Nephron (organoid): ENCODE data around the gene CHIT1.

Source experiments
- H3K27ac Mint-ChIP-seq, 3 experiments: 2 replicates each; pipeline ENCODE4 v1.8.0; 2020; ENCODE audit warnings: mixed read lengths in 3 of 3, mild to moderate bottlenecking in 2 of 3, moderate library complexity in 1 of 3
- H3K27me3 Mint-ChIP-seq: 2 replicates; pipeline ENCODE4 v1.8.0; 2021; ENCODE audit warnings: low read depth, mild to moderate bottlenecking, moderate library complexity, mixed read lengths
- H3K36me3 Mint-ChIP-seq: 2 replicates; pipeline ENCODE4 v1.8.0; 2020; ENCODE audit warnings: low read depth, mixed read lengths
- H3K4me1 Mint-ChIP-seq: 2 replicates; pipeline ENCODE4 v1.8.0; 2020; ENCODE audit warnings: mixed read lengths
- H3K4me3 Mint-ChIP-seq, 3 experiments: 2 replicates each; pipeline ENCODE4 v1.8.0; 2020; ENCODE audit warnings: mild to moderate bottlenecking in 3 of 3, mixed read lengths in 3 of 3, moderate library complexity in 2 of 3
- H3K9me3 Mint-ChIP-seq: 2 replicates; pipeline ENCODE4 v1.8.0; 2020; ENCODE audit warnings: mixed read lengths
- TF ChIP-seq, protein P1 (sequence below), 3 experiments: fragments of 200-600 bp; sonication (generic); IDR thresholded peaks; one replicate each; pipeline ENCODE4 v1.5.0; 2021; ENCODE audit warnings: antibody characterized with exemption in 3 of 3; ENCODE audit not compliant: unreplicated experiment in 3 of 3

CHIT1 gene

DNA sequence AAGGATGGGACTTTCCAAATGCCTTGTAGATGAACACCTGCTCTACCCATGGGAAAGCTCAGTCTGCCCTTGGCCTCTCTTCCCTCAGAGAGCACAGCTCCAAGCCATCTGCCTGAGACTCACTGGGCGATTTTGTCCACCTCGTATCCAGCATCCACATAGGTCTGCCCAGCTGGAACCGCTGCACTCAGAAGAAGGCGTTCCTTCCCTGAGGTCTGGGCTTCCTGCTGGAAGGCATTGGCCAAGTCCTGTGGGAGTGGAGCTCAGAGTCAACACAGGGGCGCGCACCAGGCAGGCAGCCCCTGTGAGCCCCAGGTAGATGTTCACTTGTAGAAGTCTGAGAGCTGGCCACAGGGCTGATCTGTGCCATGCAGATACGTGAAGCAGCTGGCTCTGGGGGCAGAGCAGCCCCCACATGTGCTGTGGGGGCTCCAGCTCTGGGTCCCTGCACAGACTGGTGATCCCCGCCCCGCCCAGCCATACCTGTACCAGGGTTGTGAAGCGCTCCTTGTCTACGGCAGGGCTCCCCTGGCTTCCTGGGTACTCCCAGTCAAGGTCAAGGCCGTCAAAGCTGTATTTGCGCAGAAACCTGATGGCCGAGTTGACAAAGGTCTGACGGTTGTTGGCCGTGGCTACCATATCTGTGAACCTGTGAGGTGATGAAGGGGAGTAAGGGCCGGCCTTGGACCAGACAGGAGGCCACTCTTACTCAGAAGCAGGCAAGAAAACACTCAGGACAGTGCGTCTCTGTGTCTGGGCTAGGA lies 6.3 kb downstream of the CHIT1 start:
- Mint-ChIP-seq H3K4me3 (no peak overlapping the region), H3K27ac (no peak overlapping the region), H3K9me3 (no peaks in the 10 kb centered on the region), H3K4me1 (peaks cover 5% of the 10 kb centered on the region), H3K36me3 (no peaks in the 10 kb centered on the region), H3K27me3 (peaks cover 37% of the 10 kb centered on the region)
- TF ChIP-seq, protein P1, sequence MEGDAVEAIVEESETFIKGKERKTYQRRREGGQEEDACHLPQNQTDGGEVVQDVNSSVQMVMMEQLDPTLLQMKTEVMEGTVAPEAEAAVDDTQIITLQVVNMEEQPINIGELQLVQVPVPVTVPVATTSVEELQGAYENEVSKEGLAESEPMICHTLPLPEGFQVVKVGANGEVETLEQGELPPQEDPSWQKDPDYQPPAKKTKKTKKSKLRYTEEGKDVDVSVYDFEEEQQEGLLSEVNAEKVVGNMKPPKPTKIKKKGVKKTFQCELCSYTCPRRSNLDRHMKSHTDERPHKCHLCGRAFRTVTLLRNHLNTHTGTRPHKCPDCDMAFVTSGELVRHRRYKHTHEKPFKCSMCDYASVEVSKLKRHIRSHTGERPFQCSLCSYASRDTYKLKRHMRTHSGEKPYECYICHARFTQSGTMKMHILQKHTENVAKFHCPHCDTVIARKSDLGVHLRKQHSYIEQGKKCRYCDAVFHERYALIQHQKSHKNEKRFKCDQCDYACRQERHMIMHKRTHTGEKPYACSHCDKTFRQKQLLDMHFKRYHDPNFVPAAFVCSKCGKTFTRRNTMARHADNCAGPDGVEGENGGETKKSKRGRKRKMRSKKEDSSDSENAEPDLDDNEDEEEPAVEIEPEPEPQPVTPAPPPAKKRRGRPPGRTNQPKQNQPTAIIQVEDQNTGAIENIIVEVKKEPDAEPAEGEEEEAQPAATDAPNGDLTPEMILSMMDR (IDR thresholded peaks at IDR 0.05; ENCODE audit: unreplicated experiment in 3 of 3) = no peak

DNA sequence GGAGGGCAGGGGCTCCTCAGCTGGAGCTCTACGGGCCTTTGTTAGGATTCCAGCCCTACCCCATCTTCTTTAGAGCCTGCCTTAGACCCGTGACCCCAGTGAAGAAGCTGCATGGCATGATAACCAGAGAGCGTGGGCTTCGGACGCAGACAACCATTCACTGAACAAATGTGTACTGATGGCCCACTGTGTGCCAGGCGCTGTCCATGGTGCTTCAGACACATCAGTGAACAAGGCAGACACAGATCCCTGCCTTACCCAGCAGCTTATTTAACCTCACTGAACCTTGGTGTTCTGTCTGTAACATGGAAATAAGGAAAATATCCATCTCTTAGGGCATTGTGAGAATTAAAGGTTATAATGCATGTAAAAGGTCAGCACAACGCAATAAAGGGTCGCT lies 9.5 kb downstream of the CHIT1 start:
- Mint-ChIP-seq H3K36me3 (no peaks in the 10 kb centered on the region), H3K4me3 (no peak overlapping the region), H3K9me3 (no peaks in the 10 kb centered on the region), H3K27me3 (peaks cover 46% of the 10 kb centered on the region), H3K4me1 (peaks cover 15% of the 10 kb centered on the region), H3K27ac (no peak overlapping the region)
- TF ChIP-seq, protein P1 (IDR thresholded peaks at IDR 0.05; ENCODE audit: unreplicated experiment in 3 of 3) = no peak

DNA sequence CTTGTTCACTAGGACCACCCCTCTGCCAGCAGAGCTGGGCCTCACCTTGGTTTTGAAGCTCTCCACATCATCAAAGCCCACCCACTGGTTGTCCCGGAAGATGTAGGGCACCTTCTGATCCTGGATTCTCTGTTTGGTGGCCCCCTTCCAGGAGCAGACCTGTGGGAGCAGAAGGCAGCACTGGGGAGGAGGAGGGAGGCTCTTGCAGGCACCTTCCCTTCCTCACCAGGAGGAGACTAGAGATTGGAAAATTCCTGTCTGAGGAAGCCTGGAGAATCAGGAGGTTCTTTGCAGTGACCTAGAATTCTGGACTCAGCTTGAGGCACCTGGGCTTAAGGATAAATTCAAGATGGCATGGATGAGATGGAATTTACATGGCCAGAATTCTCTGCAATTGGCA lies 10.3 kb downstream of the CHIT1 start:
- Mint-ChIP-seq H3K4me3 (no peak overlapping the region), H3K27ac (no peak overlapping the region), H3K27me3 (peaks cover 45% of the 10 kb centered on the region), H3K9me3 (no peaks in the 10 kb centered on the region), H3K36me3 (no peaks in the 10 kb centered on the region), H3K4me1 (peaks cover 17% of the 10 kb centered on the region)
- TF ChIP-seq, protein P1 (IDR thresholded peaks at IDR 0.05; ENCODE audit: unreplicated experiment in 3 of 3) = no peak

DNA sequence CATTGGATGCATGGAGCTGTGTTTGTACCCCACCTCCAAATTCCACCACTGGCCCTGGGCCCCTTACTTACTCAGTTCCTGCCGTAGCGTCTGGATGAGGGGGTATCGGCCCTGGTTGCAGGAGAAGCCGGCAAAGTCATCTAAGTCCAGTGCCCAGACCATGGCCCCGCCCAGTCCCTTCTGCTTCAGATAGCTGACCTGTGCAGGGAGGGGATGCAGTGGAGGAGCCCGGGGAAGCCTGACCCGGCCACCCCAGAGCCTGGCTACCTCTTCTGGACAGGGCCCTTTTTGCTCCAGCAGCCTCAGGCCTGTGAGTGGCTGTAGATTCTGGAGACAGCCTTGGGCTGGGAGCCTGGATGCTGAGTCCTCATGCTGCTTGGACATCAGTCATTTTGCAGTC lies 11.8 kb downstream of the CHIT1 start:
- H3K4me3 Mint-ChIP-seq = no peak overlapping the region
- H3K27ac Mint-ChIP-seq = no peak overlapping the region
- H3K4me1 Mint-ChIP-seq = peaks cover 25% of the 10 kb centered on the region
- H3K9me3 Mint-ChIP-seq = no peaks in the 10 kb centered on the region
- no peaks in the 10 kb centered on the region for H3K36me3 Mint-ChIP-seq
- peaks cover 50% of the 10 kb centered on the region for H3K27me3 Mint-ChIP-seq
- TF ChIP-seq, protein P1 (IDR thresholded peaks at IDR 0.05; ENCODE audit: unreplicated experiment in 3 of 3) = no peak

DNA sequence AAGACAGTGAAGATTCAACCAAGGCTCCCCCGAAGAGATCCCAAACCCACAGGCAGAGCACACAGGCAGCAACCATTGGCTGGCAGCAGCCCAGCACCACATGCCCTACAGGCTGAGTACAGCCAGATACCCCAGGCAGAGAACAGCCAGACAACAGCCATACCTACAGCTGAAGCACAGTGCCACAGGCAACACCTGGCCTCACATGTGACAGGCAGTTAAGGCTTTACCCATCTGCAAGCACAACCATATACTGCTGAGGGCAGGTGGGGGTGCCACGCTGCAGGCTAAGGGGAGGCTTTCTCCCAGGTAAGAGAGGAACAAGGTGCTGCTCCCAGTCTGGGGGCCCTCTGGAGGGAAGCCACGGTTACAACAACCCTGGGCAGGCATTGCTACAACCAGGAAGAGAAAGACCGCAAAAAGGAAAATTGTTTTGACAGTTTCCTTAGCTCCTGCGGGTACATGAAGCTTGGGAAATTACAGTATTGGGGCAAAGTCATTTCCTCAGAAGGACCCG lies 12.3 kb downstream of the CHIT1 start:
- peaks cover 25% of the 10 kb centered on the region for H3K4me1 Mint-ChIP-seq
- no peaks in the 10 kb centered on the region for H3K36me3 Mint-ChIP-seq
- peaks cover 50% of the 10 kb centered on the region for H3K27me3 Mint-ChIP-seq
- no peak overlapping the region for H3K4me3 Mint-ChIP-seq
- TF ChIP-seq, protein P1 (IDR thresholded peaks at IDR 0.05; ENCODE audit: unreplicated experiment in 3 of 3) = peak in 1 of 3 experiments; percentile 21
- H3K27ac Mint-ChIP-seq = no peak overlapping the region
- no peaks in the 10 kb centered on the region for H3K9me3 Mint-ChIP-seq
